ENCODE measurements around the gene MSRB1.

DNA sequence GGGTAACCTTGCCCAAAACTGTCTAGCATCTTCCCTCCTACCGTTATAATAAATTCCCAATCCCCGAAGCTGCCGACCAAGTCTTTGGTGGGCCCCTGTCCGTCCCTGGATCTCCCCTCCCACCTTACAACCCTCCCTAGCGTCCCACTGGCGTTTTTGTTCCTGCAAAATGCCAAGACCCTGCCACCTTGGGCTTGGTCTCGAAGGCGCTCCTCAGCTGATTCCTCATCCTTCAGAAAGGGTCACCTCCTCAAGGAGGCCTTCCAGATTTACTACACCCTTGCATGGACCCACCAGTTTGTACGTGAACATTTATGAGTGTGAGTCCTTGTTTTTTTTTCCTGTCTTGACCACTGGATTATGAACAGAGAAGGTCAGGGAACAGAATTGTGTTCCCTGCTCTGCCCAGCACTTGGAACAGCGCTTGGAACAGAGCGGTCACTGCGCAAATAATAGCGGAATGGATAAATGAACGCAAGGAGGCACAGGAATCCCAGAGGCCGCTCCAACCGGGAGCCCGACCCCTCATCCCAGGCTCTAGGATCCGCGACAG, 40.1 kb upstream of the MSRB1 start:
- TF ChIP-seq RFX5 (IDR thresholded peaks at IDR 0.05; ENCODE audit: low read depth, low read length), result no peak
- TF ChIP-seq ZNF134 (CRISPR knock-in tag; conservative IDR thresholded peaks at IDR 0.05), result no peak
- TF ChIP-seq TGIF2 (CRISPR knock-in tag; IDR thresholded peaks at IDR 0.05), result no peak
